GM10847 (cell line): Measurements from ENCODE around the gene OR2A2.

Experiments used
- POLR2A ChIP-seq: IDR thresholded peaks from 2 replicates; pipeline ENCODE4 v1.6.1; 2011; ENCODE audit not compliant: insufficient read length; ENCODE audit errors: extremely low read depth

The OR2A2 gene, protein sequence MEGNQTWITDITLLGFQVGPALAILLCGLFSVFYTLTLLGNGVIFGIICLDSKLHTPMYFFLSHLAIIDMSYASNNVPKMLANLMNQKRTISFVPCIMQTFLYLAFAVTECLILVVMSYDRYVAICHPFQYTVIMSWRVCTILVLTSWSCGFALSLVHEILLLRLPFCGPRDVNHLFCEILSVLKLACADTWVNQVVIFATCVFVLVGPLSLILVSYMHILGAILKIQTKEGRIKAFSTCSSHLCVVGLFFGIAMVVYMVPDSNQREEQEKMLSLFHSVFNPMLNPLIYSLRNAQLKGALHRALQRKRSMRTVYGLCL

DNA sequence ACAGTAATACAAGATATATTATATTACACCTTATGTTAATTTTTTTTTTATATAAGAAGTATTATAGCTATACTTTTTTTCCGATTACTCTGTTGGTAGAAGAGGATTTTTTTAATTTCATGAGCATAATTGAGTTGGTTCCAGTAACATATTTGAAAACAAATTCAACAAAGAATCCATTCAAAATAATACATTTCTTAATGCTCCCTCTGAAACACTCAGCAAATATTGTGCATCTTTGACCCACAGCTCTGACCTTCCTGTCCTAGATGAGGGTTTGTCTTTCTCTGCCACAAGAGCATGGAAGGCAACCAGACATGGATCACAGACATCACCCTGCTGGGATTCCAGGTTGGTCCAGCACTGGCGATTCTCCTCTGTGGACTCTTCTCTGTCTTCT is at the start of gene OR2A2:
OR2A2 (plus strand) TSS at position 301 of the 400 bp plus-strand sequence; CDS start at position 301, 0 bp downstream.
- TF ChIP-seq POLR2A: no peak

DNA sequence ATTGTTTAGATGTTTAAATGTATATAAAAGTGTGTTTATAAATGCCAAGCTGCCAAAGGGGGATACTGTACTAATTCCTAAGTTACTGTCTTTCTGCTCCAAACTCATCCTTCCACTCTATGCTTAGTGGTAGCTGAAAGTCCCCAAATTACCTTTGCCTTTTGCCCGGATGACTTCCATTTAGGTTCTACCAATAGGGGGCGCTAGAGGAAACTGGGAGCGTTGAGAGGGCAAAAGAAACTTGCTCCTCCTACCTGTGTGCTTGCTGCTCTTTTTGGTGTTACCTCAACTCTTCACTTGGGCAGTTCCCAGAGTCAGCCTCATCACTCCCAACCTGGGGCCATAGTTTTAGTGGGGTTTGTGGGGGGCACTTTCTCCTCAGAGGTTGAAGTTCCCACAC is 45.7 kb upstream of the OR2A2 start:
- no peak for TF ChIP-seq POLR2A

DNA sequence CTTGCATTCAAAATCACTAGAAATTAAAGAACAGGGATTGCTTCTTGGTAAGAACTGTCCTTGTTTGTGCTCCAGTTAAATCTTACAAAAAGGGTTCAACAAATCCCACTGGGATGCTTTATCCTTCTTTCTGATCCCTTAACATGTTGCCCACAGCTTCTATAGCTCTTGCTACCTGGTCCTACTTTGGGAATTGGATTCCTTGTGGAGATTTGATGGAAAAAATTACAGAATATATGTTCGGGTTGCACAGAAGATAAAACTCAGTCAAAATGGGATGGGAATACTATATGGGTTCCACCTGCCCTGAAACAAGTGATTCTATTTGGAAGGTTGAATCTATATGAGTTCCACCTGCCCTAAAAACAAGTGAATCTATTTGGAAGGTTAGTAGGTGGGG is 39.9 kb upstream of the OR2A2 start, which contains the start of gene OR2A25:
OR2A25 (plus strand) TSS at position 301 of the 400 bp plus-strand sequence. CDS start 4,409 bp downstream, outside the sequence.
- TF ChIP-seq POLR2A: no peak

DNA sequence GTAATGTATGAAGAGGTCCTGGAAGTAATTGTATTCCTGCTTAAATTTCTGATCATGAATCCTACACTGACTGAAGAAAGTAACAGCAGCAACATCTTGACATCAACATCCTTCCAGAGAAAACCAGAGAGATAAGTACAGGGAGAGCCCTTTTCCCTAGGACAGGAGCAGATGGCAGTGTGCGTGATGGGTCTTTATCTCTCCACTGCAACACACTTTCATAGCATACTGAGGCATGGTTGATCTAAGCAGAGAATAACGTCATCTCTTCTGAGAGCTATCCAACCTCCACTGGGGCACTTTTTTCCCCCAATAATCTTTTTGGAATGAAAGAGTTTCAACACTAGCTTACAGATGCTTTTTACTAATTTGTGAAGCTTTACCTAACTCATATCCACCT is 39.4 kb upstream of the OR2A2 start:
- TF ChIP-seq POLR2A: no peak

DNA sequence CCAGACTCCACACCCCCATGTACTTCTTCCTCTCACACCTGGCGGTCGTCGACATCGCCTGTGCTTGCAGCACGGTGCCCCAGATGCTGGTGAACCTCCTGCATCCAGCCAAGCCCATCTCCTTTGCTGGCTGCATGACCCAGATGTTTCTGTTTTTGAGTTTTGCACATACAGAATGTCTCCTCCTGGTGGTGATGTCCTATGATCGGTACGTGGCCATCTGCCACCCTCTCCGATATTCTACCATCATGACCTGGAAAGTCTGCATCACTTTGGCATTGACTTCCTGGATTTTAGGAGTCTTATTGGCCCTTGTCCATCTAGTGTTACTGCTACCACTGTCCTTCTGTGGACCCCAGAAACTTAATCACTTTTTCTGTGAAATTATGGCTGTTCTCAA is 35.0 kb upstream of the OR2A2 start:
- no peak for TF ChIP-seq POLR2A

DNA sequence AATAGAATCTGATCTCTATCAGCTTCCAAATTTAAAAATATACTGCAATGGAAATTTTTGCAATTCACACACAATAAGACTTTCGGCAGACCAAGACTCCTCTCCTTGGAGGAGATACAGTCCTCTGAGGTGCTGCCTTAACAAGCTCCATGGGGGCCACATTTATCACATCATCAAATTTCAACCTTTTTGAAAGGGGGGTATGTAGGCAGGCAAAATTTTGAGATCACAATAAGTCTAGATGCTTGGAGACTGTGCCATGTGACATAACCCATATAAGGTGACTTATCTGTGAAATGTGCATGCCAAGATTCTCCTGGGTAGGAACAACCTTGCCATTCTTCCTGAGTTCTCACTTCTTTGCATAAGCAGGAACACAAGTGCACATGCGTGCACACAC is 23.4 kb upstream of the OR2A2 start, which contains the start of gene OR2A12:
OR2A12 (plus strand) TSS at position 301 of the 400 bp plus-strand sequence. CDS start 8,830 bp downstream, outside the sequence.
- TF ChIP-seq POLR2A: no peak

DNA sequence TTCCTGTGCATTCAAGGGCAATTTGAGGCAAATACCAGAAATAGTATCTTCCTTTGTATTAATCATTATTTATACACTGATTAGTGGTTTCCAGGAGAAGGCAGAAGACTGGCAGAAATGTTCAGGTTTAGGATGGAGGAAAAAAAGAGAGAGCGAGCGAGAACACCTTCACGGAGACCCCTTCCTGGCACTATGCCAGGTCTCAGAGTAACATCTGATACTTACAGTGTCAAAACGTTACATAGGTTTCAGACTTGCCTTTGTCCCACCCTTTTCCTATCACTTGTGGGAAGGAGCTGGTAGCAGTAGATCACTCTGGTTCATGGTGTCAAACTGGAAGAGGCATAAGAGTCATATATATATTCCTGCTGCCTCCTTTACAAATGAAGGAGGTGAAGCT is 22.7 kb upstream of the OR2A2 start:
- TF ChIP-seq POLR2A: no peak

DNA sequence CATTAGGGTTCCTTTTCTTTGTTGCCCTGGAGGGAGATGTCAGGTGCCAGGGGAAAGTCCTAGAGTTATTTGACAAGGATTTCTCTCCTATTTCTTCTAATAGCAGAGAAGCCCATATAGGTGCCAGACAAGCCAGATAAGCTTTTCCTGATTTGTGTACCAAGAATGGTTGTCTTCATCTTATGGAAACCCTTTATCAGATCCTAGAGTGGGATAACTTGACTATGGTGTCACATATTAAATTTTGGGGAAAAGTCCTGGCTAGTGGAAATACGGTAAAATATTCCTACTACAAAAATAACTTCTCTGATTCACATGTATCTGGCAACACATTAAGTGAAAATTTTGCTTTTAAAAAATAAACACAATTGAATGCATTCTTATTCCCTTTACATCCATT is 22.2 kb upstream of the OR2A2 start:
- TF ChIP-seq POLR2A: no peak

DNA sequence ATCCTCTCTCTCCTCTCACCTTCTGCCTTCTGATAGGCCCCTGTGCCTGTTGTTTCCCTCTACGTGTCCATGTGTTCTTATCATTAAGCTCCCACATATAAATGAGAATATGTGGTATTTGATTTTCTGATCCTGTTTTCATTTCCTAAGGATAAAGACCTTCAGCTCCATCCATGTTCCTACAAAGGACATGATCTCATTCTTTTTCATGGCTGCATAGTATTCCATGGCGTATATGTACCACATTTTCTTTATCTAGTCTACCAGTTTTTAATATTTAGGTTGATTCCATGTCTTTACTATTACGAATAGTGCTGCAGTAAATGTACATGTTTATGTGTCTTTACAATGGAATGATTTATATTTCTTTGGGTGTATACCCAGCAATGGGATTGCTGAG is 18.7 kb upstream of the OR2A2 start:
- TF ChIP-seq POLR2A: no peak

DNA sequence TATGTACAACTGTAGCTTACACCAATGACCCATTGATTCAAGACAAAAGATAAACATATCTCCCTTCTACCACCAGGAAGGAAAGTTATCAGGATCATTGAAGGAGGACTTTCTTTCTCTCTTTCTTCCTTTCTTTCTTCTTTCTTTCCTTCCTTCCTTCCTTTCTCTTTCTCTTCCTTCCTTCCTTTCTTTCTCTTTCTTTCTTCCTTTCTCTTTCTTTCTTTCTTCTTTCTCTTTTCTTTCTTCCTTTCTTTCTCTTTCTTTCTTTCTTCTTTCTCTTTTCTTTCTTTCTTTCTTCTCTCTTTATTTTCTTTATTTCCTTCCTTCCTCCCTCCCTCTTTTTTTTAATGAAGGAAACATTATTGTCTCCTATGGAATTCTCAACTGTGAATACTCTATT is 10.6 kb upstream of the OR2A2 start:
- TF ChIP-seq POLR2A: no peak

DNA sequence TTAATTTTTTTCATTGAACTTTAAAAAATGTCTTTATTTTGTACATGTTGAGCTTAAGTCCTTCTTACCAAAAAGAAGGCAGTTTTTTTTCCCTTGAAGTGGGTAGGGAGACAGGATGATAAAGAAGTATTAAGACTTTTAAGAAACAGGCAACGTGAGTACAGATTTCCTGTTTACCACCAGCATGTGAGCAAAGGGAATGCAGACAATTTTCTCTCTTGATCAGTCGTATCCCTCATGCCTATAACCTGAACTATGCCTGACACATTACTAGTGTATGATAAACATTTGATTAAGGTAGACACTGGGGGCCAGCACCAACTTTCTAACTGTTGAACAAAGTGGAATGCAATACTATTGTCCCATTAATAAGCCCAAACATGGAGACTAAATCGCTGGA is 8.8 kb upstream of the OR2A2 start:
- TF ChIP-seq POLR2A: no peak

DNA sequence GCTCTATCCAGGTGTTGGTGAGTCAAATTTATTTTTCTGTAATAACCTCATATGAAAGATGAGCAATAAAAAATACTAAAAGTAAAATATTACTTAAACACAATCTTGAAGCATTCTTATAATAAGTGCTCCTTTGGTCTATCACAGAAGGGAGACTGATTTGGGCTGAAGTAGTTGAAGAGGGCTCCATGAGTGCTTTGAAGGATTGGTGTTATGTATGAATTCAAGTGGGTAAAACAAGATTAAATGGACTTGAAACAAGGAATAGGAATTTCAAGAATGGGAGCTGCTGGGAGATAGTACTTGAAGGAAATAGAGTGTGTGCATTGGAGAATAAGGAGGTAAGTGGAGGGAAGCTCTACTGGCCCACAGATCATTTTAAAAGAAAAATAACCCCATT is 7.3 kb upstream of the OR2A2 start:
- TF ChIP-seq POLR2A: no peak

DNA sequence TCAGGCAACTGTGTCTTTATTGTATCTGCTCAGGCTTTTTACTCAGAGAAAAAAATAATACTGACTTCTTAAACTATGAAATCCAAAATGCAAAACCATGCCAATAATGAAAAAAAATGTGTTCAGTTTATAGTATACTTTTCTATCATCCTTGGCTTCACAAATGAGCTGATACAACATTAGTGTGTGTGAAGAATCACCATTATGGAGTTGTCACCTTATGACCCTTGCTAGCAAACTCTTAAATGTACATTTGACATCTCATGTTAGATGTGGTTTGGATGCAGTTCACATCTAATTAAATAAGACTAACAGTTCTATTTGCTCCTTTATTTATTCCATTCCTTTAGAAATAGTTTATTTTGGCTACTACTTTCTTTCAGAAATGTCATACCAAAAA is 4.2 kb upstream of the OR2A2 start:
- TF ChIP-seq POLR2A: no peak

DNA sequence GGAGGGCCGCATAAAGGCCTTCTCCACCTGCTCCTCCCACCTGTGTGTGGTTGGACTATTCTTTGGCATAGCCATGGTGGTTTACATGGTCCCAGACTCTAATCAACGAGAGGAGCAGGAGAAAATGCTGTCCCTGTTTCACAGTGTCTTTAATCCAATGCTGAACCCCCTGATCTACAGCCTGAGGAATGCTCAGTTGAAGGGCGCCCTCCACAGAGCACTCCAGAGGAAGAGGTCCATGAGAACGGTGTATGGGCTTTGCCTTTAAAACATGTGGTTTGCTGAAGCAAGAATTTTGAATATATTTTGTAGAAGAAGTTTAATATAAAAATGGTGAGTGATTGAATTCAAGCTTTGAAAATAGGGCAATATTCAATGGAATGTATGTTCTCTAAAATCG is 889 bp downstream of the OR2A2 start:
- no peak for TF ChIP-seq POLR2A

DNA sequence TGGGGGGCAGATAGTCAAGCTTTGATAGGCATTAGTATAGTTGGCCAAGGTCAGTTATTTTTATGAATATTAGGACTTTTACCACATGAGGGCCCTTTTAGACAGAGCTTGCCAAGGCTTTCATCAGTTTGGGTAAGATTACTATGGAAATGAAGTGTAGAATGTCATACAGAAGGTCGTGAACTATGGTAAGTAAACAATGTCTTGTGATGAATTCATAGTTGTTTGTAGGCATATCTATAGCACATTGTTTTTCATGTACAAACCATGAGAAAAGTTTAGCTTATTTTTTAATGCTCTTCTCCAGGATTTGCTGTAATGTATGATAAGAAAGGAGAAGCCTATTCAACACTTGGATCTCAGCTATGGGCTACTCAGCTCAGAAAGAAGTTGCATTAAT is 4.3 kb downstream of the OR2A2 start:
- TF ChIP-seq POLR2A: no peak

DNA sequence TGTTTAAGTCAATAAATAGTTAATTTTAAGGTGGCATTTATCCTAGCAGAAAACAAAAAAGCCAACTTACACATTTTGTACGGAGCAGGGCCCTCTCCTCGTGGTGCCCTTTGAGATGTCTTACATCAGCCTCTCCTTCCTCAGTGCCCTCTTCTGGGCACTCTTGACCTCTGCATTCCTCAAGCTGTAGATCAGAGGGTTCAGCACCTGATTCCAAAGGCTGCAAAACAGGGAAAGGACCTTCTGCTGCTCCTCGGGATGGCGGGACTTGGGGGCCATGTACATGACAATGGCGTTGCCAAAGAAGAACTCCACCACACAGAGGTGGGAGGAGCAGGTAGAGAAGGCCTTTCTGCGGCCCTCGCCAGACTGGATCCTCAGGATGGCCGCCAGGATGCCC is 9.0 kb downstream of the OR2A2 start:
- no peak for TF ChIP-seq POLR2A

DNA sequence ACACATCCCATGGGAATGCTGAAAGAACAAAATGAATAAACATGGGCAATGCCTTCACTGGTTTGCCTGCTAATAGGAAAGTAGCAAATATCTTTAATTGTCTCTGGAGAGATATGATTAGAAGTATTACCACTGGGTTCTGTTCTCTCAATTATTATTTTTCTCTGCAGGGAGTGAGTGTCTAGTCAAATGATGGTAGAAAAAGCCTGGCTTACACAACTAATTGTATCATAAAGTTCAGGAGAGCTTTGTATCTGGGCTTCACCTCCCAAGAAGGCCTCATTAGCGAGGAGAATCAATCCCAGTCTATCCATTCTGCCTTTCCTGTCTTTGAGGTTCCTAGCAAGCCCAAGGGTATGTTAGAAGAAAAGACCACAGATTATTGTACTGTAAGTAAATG is 13.5 kb downstream of the OR2A2 start, which contains the start of gene OR2A14:
OR2A14 (plus strand) TSS at position 301 of the 400 bp plus-strand sequence. CDS start 5,937 bp downstream, outside the sequence.
- no peak for TF ChIP-seq POLR2A

DNA sequence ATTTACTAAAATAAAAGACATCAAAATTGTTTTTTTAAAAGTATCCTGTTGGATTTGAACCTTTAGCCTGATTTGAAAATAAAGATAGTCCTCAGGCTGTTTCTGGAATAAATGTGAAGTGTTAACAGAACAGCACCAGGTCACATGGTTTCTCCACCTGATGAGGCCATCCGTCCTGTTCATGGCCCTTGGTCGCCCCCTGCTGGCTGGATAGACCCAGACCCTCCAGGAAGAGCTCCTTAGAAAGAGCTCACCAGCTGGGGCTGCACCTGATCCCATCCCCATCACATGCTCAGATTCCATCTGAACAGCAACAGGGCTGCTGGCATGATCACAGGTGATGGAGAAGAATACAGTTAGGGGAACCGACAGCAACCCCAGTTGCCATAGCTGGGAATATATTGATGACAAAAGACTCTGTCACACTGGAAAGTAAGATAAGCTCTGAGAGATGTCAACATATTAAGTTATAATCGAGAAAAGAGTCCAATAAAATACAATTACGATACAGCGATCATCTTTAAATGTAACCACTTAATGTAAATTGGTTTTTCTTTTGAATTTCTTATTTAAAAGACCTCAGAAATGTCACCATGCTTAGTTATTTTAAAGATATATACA is 18.4 kb downstream of the OR2A2 start:
- TF ChIP-seq POLR2A: no peak
